Tibial nerve (tissue), 4 donors: ENCODE measurements around the gene CA5A. TPM values are rescaled to one million over a fixed set of nuclear protein-coding genes. Genes with fewer than 3 reads are reported as not detected.
A peak's percentile ranks its signal among the peaks of the same experiment; 100 is the strongest.

Source experiments
- DNase-seq, 2 donors: peaks; one replicate each; pipeline ENCODE4 v3.0.0-alpha.2; 2019; ENCODE audit warnings: low spot score in 2 of 2
- H3K27ac ChIP-seq, 4 donors: fragments of 200-600 bp; sonication (generic) in 3 of 4; one replicate each; pipeline ENCODE4 v1.5.1; 2017 to 2019; ENCODE audit warnings: mild to moderate bottlenecking in 1 of 4
- H3K27me3 ChIP-seq, 2 donors: fragments of 200-600 bp; sonication (generic) in 1 of 2; one replicate each; pipeline versions ENCODE4 v1.5.1 to v1.6.0; 2017 to 2019
- H3K36me3 ChIP-seq, 3 donors: fragments of 200-600 bp; sonication (generic); one replicate each; pipeline ENCODE4 v1.5.1; 2018 to 2019
- H3K4me1 ChIP-seq, 4 donors: fragments of 200-600 bp; sonication (generic) in 3 of 4; one replicate each; pipeline ENCODE4 v1.5.1; 2017 to 2019
- H3K4me3 ChIP-seq, 4 donors: fragments of 200-600 bp; sonication (generic) in 3 of 4; one replicate each; pipeline ENCODE4 v1.5.1; 2017 to 2019; ENCODE audit warnings: mild to moderate bottlenecking in 1 of 4, moderate library complexity in 1 of 4
- H3K9me3 ChIP-seq, 4 donors: fragments of 200-600 bp; sonication (generic) in 3 of 4; one replicate each; pipeline ENCODE4 v1.5.1; 2017 to 2019
- EP300 ChIP-seq, 2 donors: sonication (generic); formaldehyde crosslinking; IDR thresholded peaks; one replicate each; pipeline ENCODE4 v1.6.1; 2017; ENCODE audit warnings: antibody characterized with exemption in 2 of 2, mild to moderate bottlenecking in 1 of 2
- POLR2A ChIP-seq, 2 donors: fragments of 450-650 bp; IDR thresholded peaks; one replicate each; pipeline ENCODE4 v1.6.1; 2017; ENCODE audit warnings: antibody characterized with exemption in 2 of 2, mild to moderate bottlenecking in 2 of 2, moderate library complexity in 2 of 2
- WGBS, 2 donors: methylation state at CpG; one replicate each; pipeline ENCODE4 v1.1.5; 2018; 5-methylcytosine and 5-hydroxymethylcytosine counted together
- total RNA-seq, 4 donors: library from RNA; depleted of rRNA; stranded (reverse); fragments of >200 nt; gene quantifications; one replicate each; pipeline ENCODE4 v1.1.0, GENCODE V29; 2016
- TF ChIP-seq, protein P1 (sequence below), 5 experiments: fragments of 200-600 bp in 3 of 5; fragments of 450-650 bp in 2 of 5; sonication (generic) in 3 of 5; IDR thresholded peaks; one replicate each; pipeline ENCODE4 v1.5.1; 2016 to 2019; ENCODE audit warnings: antibody characterized with exemption in 5 of 5, mild to moderate bottlenecking in 3 of 5, moderate library complexity in 2 of 5

Gene CA5A
- total RNA-seq, 4 donors from 2014 or later: not detected

DNA sequence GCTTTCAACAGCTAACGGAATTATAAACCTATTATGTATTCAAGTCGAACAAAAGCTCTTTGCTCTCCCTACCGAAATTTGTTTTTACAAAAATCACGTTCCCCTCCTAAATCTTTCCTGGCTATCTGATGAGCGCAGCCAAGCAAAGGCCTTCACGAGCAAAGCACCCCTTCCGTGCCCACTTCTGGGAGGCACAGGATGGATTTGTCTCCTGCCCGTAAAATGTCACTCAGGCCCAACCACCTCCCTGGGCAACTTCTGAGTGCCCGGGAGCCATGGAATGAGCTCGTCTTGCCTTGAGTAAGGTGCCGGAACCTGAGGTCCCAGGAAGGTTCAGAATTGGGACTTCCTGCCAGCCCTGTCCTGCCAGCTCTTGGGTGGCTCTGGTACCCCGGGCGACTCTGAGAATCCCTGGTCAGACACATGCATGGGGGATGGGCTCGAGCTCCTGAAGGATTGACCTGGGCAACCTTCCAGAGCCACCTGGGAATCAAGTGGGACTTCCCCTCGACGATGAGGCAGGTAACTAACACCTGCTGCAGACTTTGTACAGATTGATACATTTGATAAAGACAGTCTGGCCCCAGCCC is 86.8 kb downstream of the CA5A start:
- no peak for DNase-seq
- peaks cover 0 to 12% (median 0%) of the 10 kb centered on the region in 3 donors for H3K36me3 ChIP-seq
- H3K27ac ChIP-seq: peak overlapping the region; percentile 48 to 90 (median 81)
- H3K9me3 ChIP-seq: no peaks in the 10 kb centered on the region
- no peak for TF ChIP-seq EP300 (IDR thresholded peaks at IDR 0.05)
- no peak overlapping the region for H3K4me3 ChIP-seq
- no peaks in the 10 kb centered on the region for H3K27me3 ChIP-seq
- 67 to 71% methylated on average over 13 to 16 of the region's 16 CpGs for WGBS, 2 donors
- peaks cover 0 to 89% (median 43%) of the 10 kb centered on the region in 4 donors for H3K4me1 ChIP-seq

DNA sequence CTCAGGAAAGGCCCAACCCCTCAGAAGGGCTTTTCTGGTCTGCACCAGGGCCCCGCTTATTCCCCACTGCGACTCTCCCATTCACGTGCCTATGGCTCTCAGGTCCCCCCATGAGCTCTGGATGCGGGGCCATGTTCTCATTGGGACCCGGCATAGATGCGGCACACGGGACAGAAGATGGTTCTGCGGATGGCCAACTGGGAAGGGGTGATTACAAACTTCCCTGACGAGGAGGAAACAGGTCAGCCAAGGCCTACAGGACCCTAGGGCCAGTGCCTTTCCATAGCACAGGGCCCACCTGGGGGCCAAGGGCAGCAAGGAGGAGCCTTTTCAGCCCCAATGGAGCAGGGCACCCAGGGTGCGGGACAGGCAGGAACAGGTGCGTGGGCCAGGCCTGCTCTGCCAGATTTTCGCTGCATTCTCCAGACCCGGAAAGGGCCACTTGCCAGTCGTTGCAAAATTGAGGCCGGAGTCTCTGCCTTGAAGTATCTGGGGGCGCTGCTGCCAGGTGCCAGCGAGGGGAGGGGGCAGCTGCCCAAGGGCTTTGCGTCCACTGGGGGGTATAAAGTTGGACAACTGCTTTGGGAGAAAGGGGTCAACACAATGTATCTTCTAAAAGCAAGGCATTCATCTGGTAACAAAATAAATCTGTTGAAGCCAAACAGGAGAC is 87.5 kb downstream of the CA5A start:
- 86 to 87% methylated on average over 17 to 18 of the region's 18 CpGs for WGBS, 2 donors
- DNase-seq: no peak
- Histone ChIP-seq H3K27ac (peak overlapping the region; percentile 48 to 90 (median 81)), H3K4me3 (no peak overlapping the region), H3K36me3 (peaks cover 0 to 12% (median 0%) of the 10 kb centered on the region in 3 donors), H3K4me1 (peaks cover 0 to 82% (median 38%) of the 10 kb centered on the region in 4 donors), H3K27me3 (no peaks in the 10 kb centered on the region), H3K9me3 (no peaks in the 10 kb centered on the region)
- TF ChIP-seq EP300 (IDR thresholded peaks at IDR 0.05): no peak
- TF ChIP-seq, protein P1, sequence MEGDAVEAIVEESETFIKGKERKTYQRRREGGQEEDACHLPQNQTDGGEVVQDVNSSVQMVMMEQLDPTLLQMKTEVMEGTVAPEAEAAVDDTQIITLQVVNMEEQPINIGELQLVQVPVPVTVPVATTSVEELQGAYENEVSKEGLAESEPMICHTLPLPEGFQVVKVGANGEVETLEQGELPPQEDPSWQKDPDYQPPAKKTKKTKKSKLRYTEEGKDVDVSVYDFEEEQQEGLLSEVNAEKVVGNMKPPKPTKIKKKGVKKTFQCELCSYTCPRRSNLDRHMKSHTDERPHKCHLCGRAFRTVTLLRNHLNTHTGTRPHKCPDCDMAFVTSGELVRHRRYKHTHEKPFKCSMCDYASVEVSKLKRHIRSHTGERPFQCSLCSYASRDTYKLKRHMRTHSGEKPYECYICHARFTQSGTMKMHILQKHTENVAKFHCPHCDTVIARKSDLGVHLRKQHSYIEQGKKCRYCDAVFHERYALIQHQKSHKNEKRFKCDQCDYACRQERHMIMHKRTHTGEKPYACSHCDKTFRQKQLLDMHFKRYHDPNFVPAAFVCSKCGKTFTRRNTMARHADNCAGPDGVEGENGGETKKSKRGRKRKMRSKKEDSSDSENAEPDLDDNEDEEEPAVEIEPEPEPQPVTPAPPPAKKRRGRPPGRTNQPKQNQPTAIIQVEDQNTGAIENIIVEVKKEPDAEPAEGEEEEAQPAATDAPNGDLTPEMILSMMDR (IDR thresholded peaks at IDR 0.05): no peak
- no peak for TF ChIP-seq POLR2A (IDR thresholded peaks at IDR 0.05)

DNA sequence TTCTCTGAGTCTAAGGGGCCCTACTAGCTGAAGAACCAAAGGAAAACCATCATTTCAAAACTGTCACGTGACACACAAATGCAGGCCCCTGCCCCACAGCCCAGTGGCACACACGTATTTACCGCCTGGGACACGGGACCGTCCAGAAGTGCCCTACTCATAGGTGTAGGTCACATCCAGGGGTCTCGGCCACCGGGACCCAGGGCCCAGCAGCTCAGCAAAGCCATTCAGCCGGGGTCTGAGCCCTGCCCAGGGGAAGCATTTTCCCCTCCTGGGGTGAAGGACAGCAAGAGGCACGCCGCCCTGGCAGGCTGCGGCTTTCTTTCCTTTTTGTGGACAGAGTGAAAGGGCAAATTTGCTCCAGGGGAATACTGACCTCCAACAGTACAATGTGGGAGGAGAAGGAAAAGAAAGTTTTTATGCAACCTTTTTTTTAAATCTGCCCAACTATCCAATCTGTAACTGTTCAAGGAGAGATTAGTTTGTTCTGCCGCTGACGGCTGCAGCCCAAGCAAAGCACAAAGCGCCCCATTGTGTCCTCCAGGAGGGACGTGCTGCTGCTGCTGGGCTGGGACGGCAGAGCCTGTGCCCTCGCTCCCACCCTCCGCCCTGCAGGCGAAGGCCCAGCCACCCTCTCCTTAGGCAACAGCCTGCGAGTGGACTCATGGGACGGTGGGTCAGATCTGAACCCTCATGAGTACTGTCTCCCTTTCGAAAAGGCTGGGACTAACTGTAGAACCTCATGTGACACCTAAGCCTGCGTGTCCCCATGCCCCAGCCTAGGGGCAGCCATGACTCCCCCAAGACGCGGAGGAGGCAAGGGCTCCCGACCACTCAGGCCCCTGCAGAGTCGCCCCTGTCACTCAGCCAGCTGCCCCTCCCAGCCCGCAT is 88.3 kb downstream of the CA5A start:
- DNase-seq: peak in 1 of 2 donors; percentile 46
- peak overlapping the region in 2 of 4 donors; percentile 5 to 8 for H3K4me3 ChIP-seq
- TF ChIP-seq, protein P1 (IDR thresholded peaks at IDR 0.05): peak in 2 of 5 experiments; percentile 6 to 29
- TF ChIP-seq EP300 (IDR thresholded peaks at IDR 0.05) (peak; percentile 70 to 83), POLR2A (IDR thresholded peaks at IDR 0.05) (peak in 1 of 2 donors; percentile 14)
- H3K36me3 ChIP-seq: peaks cover 0 to 12% (median 0%) of the 10 kb centered on the region in 3 donors
- peak overlapping the region; percentile 62 to 90 (median 83) for H3K27ac ChIP-seq
- H3K9me3 ChIP-seq: no peaks in the 10 kb centered on the region
- 43 to 58% methylated on average over 26 to 28 of the region's 28 CpGs for WGBS, 2 donors
- H3K27me3 ChIP-seq: no peaks in the 10 kb centered on the region
- peaks cover 0 to 74% (median 32%) of the 10 kb centered on the region in 4 donors for H3K4me1 ChIP-seq

DNA sequence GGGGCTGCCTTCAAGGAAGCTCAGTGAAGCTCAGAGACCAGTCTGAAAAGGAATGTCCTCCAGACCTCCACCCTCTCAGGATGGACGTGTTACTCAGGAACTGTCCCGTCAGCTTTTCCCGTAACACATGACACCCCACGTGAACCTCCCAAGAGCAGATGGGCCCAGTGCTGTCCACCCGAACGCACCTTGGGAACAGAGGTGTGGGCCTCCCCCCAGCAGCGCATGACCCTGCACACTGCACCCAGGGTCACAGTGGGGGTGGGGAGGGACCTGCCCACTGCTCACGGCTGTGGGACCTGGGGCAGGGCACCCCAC is 88.9 kb downstream of the CA5A start:
- Histone ChIP-seq H3K36me3 (peaks cover 0 to 12% (median 0%) of the 10 kb centered on the region in 3 donors), H3K9me3 (no peaks in the 10 kb centered on the region), H3K27ac (peak overlapping the region; percentile 62 to 90 (median 83)), H3K27me3 (no peaks in the 10 kb centered on the region), H3K4me1 (peaks cover 0 to 68% (median 28%) of the 10 kb centered on the region in 4 donors), H3K4me3 (no peak overlapping the region)
- TF ChIP-seq POLR2A (IDR thresholded peaks at IDR 0.05) (no peak), EP300 (IDR thresholded peaks at IDR 0.05) (no peak)
- TF ChIP-seq, protein P1 (IDR thresholded peaks at IDR 0.05): no peak
- WGBS, 2 donors: 57 to 80% methylated on average over 5 to 6 of the region's 8 CpGs
- DNase-seq: no peak

DNA sequence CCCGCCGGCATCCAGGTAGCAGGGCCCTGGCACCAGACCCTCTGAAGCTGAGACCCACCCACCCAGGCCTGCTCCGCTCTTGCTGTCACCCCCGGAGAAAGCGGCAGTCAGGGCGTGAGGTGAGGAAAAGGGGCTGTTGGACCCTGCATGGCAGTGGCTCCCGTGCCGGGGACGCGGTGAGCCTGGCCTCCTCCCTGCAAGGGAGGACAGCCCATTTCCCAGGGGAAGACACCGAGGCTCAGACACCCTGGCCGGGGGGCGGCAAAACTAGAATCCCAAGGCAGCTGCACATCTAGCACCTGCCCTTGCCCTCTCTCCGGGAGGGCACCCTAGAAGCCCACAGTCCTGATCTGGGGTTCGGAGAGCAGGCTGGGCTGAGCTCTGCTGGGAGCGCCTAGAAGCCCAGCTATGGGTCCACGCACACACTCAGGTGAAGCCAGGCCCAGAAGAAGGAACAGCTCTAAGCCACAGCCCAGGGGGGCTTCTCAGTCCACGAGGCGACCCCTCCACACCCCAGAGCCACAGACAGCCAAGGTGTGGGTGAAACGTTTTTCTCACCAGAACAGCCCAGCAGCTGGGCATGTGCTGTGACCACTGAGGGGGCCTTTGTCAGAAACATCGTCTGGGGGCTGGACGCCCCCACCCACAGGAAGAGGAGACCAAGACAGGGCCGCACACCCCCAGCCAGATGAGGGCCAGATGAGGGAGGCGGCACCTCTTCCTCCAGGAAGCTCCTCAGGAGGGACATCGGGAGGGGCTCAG is 89.4 kb downstream of the CA5A start:
- H3K4me1 ChIP-seq: peaks cover 0 to 63% (median 28%) of the 10 kb centered on the region in 4 donors
- peaks cover 0 to 12% (median 0%) of the 10 kb centered on the region in 3 donors for H3K36me3 ChIP-seq
- no peak overlapping the region for H3K4me3 ChIP-seq
- 87 to 89% methylated on average over 18 to 19 of the region's 25 CpGs for WGBS, 2 donors
- peak overlapping the region; percentile 62 to 90 (median 83) for H3K27ac ChIP-seq
- H3K27me3 ChIP-seq: no peaks in the 10 kb centered on the region
- TF ChIP-seq, protein P1 (IDR thresholded peaks at IDR 0.05): no peak
- TF ChIP-seq POLR2A (IDR thresholded peaks at IDR 0.05) (no peak), EP300 (IDR thresholded peaks at IDR 0.05) (no peak)
- DNase-seq: no peak
- no peaks in the 10 kb centered on the region for H3K9me3 ChIP-seq
